ENCODE results near the gene UBTD2. TPM values are rescaled to one million over a fixed set of nuclear protein-coding genes. Genes with fewer than 3 reads are reported as not detected.

Gene UBTD2
- total and polyA plus RNA-seq, 12 donors = 7.5 to 11.3 (median 8.9) TPM

- no peaks in the 10 kb centered on the region for H3K27me3 ChIP-seq
- no peak overlapping the region for H3K4me3 ChIP-seq
- WGBS, 2 donors = 74 to 80% methylated on average over 14 of the region's 14 CpGs
- H3K27ac ChIP-seq = no peak overlapping the region
- TF ChIP-seq CTCF (IDR thresholded peaks at IDR 0.05) = no peak
- H3K36me3 ChIP-seq = peaks cover 0 to 6% (median 0%) of the 10 kb centered on the region in 9 donors
- intact Hi-C loops (cut with DNase I) = no loop called here
- ATAC-seq (no peak), DNase-seq (no peak)
- no peaks in the 10 kb centered on the region for H3K9me3 ChIP-seq
- H3K4me1 ChIP-seq = peaks cover 0 to 22% (median 0%) of the 10 kb centered on the region in 9 donors
These were observed 8.4 kb downstream of the UBTD2 start for GRCh38 chr5:172274951-172275753.

GRCh38 chr5:172267943-172268342 lies 15.6 kb downstream of the UBTD2 start:
- H3K27me3 ChIP-seq = no peaks in the 10 kb centered on the region
- no peaks in the 10 kb centered on the region for H3K9me3 ChIP-seq
- H3K36me3 ChIP-seq = no peaks in the 10 kb centered on the region
- ATAC-seq (peak in 4 of 8 donors; percentile 55 to 82 (median 61)), DNase-seq (no peak)
- H3K4me1 ChIP-seq = peaks cover 9 to 45% (median 21%) of the 10 kb centered on the region in 9 donors
- TF ChIP-seq CTCF (IDR thresholded peaks at IDR 0.05) = no peak
- intact Hi-C loops (cut with DNase I) = loop anchor here in 1 of 10 donors (1.0 kb wide), 1 partner anchor 13 kb away; no protein-coding TSS in a partner anchor
- no peak overlapping the region for H3K4me3 ChIP-seq
- H3K27ac ChIP-seq = peak overlapping the region in 2 of 10 donors; percentile 2 to 4
- WGBS, 2 donors = 32 to 41% methylated on average over 4 of the region's 4 CpGs

- H3K9me3 ChIP-seq = no peaks in the 10 kb centered on the region
- no peak for DNase-seq
- peak in 6 of 8 donors; percentile 22 to 74 (median 60) for ATAC-seq
- H3K4me3 ChIP-seq = no peak overlapping the region
- peak overlapping the region in 6 of 10 donors; percentile 0 to 64 (median 34) for H3K27ac ChIP-seq
- intact Hi-C loops (cut with DNase I) = no loop called here
- H3K27me3 ChIP-seq = no peaks in the 10 kb centered on the region
- no peak for TF ChIP-seq CTCF (IDR thresholded peaks at IDR 0.05)
- WGBS, 2 donors = 66 to 71% methylated on average over 4 of the region's 4 CpGs
- no peaks in the 10 kb centered on the region for H3K36me3 ChIP-seq
- H3K4me1 ChIP-seq = peaks cover 9 to 50% (median 24%) of the 10 kb centered on the region in 9 donors
These were observed 16.9 kb downstream of the UBTD2 start for GRCh38 chr5:172266676-172267092.

- DNase-seq = no peak
- peaks cover 9 to 55% (median 26%) of the 10 kb centered on the region in 9 donors for H3K4me1 ChIP-seq
- intact Hi-C loops (cut with DNase I) = no loop called here
- no peak overlapping the region for H3K4me3 ChIP-seq
- ATAC-seq = peak in 2 of 8 donors; percentile 31 to 44
- no peaks in the 10 kb centered on the region for H3K27me3 ChIP-seq
- no peaks in the 10 kb centered on the region for H3K36me3 ChIP-seq
- H3K9me3 ChIP-seq = no peaks in the 10 kb centered on the region
- TF ChIP-seq CTCF (IDR thresholded peaks at IDR 0.05) = no peak
- WGBS, 2 donors = 68 to 71% methylated on average over 10 of the region's 10 CpGs
- peak overlapping the region in 6 of 10 donors; percentile 0 to 64 (median 34) for H3K27ac ChIP-seq
These were observed 17.4 kb downstream of the UBTD2 start for GRCh38 chr5:172266071-172266675.
